Measurements from ENCODE around the gene MT4. TPM values are rescaled to one million over a fixed set of nuclear protein-coding genes. Genes with fewer than 3 reads are reported as not detected.

The MT4 gene
- total RNA-seq, 1 experiment from 2014 or later, result not detected

GRCh38 chr16:56594292-56594619 lies 29.4 kb downstream of the MT4 start:
- no peak for TF ChIP-seq ZNF532 (CRISPR knock-in tag; IDR thresholded peaks at IDR 0.05; ENCODE audit: borderline replicate concordance)
- TF ChIP-seq AR (CRISPR knock-in tag; IDR thresholded peaks at IDR 0.05), result no peak
- no peak for TF ChIP-seq GABPB1 (CRISPR knock-in tag; IDR thresholded peaks at IDR 0.05)
- no peak for TF ChIP-seq NR1H2 (CRISPR knock-in tag; IDR thresholded peaks at IDR 0.05)
- no peak for TF ChIP-seq IRF1 (CRISPR knock-in tag; IDR thresholded peaks at IDR 0.05)
- TF ChIP-seq ZNF121 (CRISPR knock-in tag; IDR thresholded peaks at IDR 0.05), result no peak
- TF ChIP-seq MLX (CRISPR knock-in tag; IDR thresholded peaks at IDR 0.05), result no peak
- no peak for TF ChIP-seq ZNF281 (CRISPR knock-in tag; IDR thresholded peaks at IDR 0.05)
- no peak for TF ChIP-seq ETV6 (CRISPR knock-in tag; IDR thresholded peaks at IDR 0.05)
- no peak for TF ChIP-seq HMGA2 (CRISPR knock-in tag; IDR thresholded peaks at IDR 0.05)
- H3K4me1 Mint-ChIP-seq, result peaks cover 10% of the 10 kb centered on the region
- CTCF ChIA-PET, result no interaction called here
- H3K27me3 Mint-ChIP-seq (ENCODE audit: low read depth), result peaks cover 57% of the 10 kb centered on the region
- ATAC-seq (no peak), DNase-seq (ENCODE audit: low spot score) (no peak)
- POLR2A ChIA-PET, result interaction anchor here (1.0 kb wide), 1 partner anchor 16 kb away, joined by 3 read pairs; no protein-coding TSS in a partner anchor
- no peak overlapping the region for H3K27ac Mint-ChIP-seq
- H3K4me3 Mint-ChIP-seq, result no peak overlapping the region
- H3K9me3 Mint-ChIP-seq, result 0 out of 2 replicates have a peak, but pooled peaks cover 3% of the 10 kb centered on the region
- H3K36me3 Mint-ChIP-seq, result no peaks in the 10 kb centered on the region

GRCh38 chr16:56600398-56600999 lies 35.6 kb downstream of the MT4 start:
- Mint-ChIP-seq H3K9me3 (0 out of 2 replicates have a peak, but pooled peaks cover 3% of the 10 kb centered on the region), H3K4me1 (no peaks in the 10 kb centered on the region; the same call in 1 of the 2 replicates), H3K36me3 (no peaks in the 10 kb centered on the region), H3K27ac (no peak overlapping the region), H3K4me3 (no peak overlapping the region), H3K27me3 (ENCODE audit: low read depth) (peaks cover 22% of the 10 kb centered on the region)
- ChIA-PET CTCF (interaction anchor here (0.6 to 2.3 kb wide), 45 partner anchors 9 to 507 kb away, joined by 3 to 34 read pairs (median 5); partner anchors contain the start of genes MT1E, MT1F, MT3 and MT4), POLR2A (interaction anchor here (0.6 to 1.7 kb wide), 3 partner anchors 25 to 61 kb away, joined by 3 to 7 read pairs (median 6); partner anchors contain the start of gene MT1E)
- TF ChIP-seq AFF4 (CRISPR knock-in tag; IDR thresholded peaks at IDR 0.05; ENCODE audit: borderline replicate concordance), result no peak
- TF ChIP-seq CREM (CRISPR knock-in tag; IDR thresholded peaks at IDR 0.05), result no peak
- 0 out of 2 replicates have a peak, but pooled peaks have one; percentile 24 for TF ChIP-seq CTCF (IDR thresholded peaks at IDR 0.05)
- no peak for TF ChIP-seq ELF4 (CRISPR knock-in tag; IDR thresholded peaks at IDR 0.05; ENCODE audit: low read depth)
- peak; percentile 73 for ATAC-seq
- DNase-seq (ENCODE audit: low spot score), result peak; percentile 31

Measured in WTC11 (cell line).